Measurements from ENCODE around the gene LSM10.

GRCh38 chr1:36372617-36373016 lies 25.1 kb downstream of the LSM10 start:
- no peak for TF ChIP-seq ARNT (IDR thresholded peaks at IDR 0.05)
- TF ChIP-seq SP1 (IDR thresholded peaks at IDR 0.05): no peak
- no peak for TF ChIP-seq PKNOX1 (IDR thresholded peaks at IDR 0.05)

Data from HEK293T (cell line).